ENCODE data around the gene CFAP54. TPM values are rescaled to one million over a fixed set of nuclear protein-coding genes. Genes with fewer than 3 reads are reported as not detected.

Gene CFAP54
- total RNA-seq, 1 donor from 2014 or later, result 1.8 TPM

GRCh38 chr12:96751626-96752025 is 262.2 kb downstream of the CFAP54 start:
- no peak for DNase-seq

GRCh38 chr12:96752211-96752610 is 262.8 kb downstream of the CFAP54 start:
- DNase-seq, result no peak

GRCh38 chr12:96766232-96766631 is 276.9 kb downstream of the CFAP54 start:
- DNase-seq, result no peak

- DNase-seq, result no peak
Observed at GRCh38 chr12:96769400-96769799, 280.0 kb downstream of the CFAP54 start.

- no peak for DNase-seq
Observed at GRCh38 chr12:96770219-96771102, 281.1 kb downstream of the CFAP54 start.

GRCh38 chr12:96773031-96773430 is 283.7 kb downstream of the CFAP54 start:
- DNase-seq, result no peak

GRCh38 chr12:96774496-96775256 is 285.3 kb downstream of the CFAP54 start:
- DNase-seq, result no peak

- DNase-seq, result no peak
Observed at GRCh38 chr12:96776908-96777307, 287.5 kb downstream of the CFAP54 start.

GRCh38 chr12:96780330-96780729 is 291.0 kb downstream of the CFAP54 start:
- DNase-seq, result no peak

- no peak for DNase-seq
Observed at GRCh38 chr12:96786791-96787190, 297.4 kb downstream of the CFAP54 start.

GRCh38 chr12:96803969-96804368 is 314.6 kb downstream of the CFAP54 start:
- no peak for DNase-seq

- DNase-seq, result no peak
Observed at GRCh38 chr12:96806272-96806671, 316.9 kb downstream of the CFAP54 start.

- DNase-seq, result no peak
Observed at GRCh38 chr12:96807741-96808140, 318.4 kb downstream of the CFAP54 start.

- no peak for DNase-seq
Observed at GRCh38 chr12:96808587-96808986, 319.2 kb downstream of the CFAP54 start.

GRCh38 chr12:96809522-96809921 is 320.1 kb downstream of the CFAP54 start:
- DNase-seq, result no peak

- DNase-seq, result no peak
Observed at GRCh38 chr12:96810057-96810456, 320.7 kb downstream of the CFAP54 start.

- DNase-seq, result no peak
Observed at GRCh38 chr12:96810477-96810876, 321.1 kb downstream of the CFAP54 start.

- DNase-seq, result no peak
Observed at GRCh38 chr12:96811083-96811482, 321.7 kb downstream of the CFAP54 start.

GRCh38 chr12:96812153-96812552 is 322.8 kb downstream of the CFAP54 start:
- DNase-seq, result no peak

GRCh38 chr12:96814200-96814599 is 324.8 kb downstream of the CFAP54 start:
- no peak for DNase-seq

GRCh38 chr12:96821592-96821991 is 332.2 kb downstream of the CFAP54 start:
- DNase-seq, result no peak

GRCh38 chr12:96822641-96823040 is 333.3 kb downstream of the CFAP54 start:
- no peak for DNase-seq

GRCh38 chr12:96824074-96824837 is 334.9 kb downstream of the CFAP54 start:
- DNase-seq, result no peak

Measured in skin of body (tissue), 2 donors.